GM21447 (cell line): ENCODE measurements around the gene PRKCA.

ENCODE experiments used
- ATAC-seq: cut with Tn5 transposase; IDR thresholded peaks from one replicate; pipeline ENCODE4 v1.9.1; 2021; ENCODE audit not compliant: unreplicated experiment

PRKCA gene

GRCh38 chr17:66671156-66671555 is 368.7 kb downstream of the PRKCA start:
- ATAC-seq = no peak

- no peak for ATAC-seq
These were observed 371.4 kb downstream of the PRKCA start for GRCh38 chr17:66673668-66674276.

- ATAC-seq = no peak
These were observed 373.0 kb downstream of the PRKCA start for GRCh38 chr17:66675273-66675990.

GRCh38 chr17:66675991-66676371 is 373.6 kb downstream of the PRKCA start:
- ATAC-seq = no peak

GRCh38 chr17:66676421-66676820 is 374.0 kb downstream of the PRKCA start:
- no peak for ATAC-seq

GRCh38 chr17:66677201-66677981 is 375.0 kb downstream of the PRKCA start:
- ATAC-seq = no peak

GRCh38 chr17:66678061-66678460 is 375.6 kb downstream of the PRKCA start:
- ATAC-seq = no peak

GRCh38 chr17:66678827-66679226 is 376.4 kb downstream of the PRKCA start:
- ATAC-seq = no peak

- ATAC-seq = no peak
These were observed 377.5 kb downstream of the PRKCA start for GRCh38 chr17:66679631-66680517.

GRCh38 chr17:66682283-66682682 is 379.9 kb downstream of the PRKCA start:
- ATAC-seq = no peak

- no peak for ATAC-seq
These were observed 381.8 kb downstream of the PRKCA start for GRCh38 chr17:66684261-66684660.

GRCh38 chr17:66684731-66685130 is 382.3 kb downstream of the PRKCA start:
- ATAC-seq = no peak

- no peak for ATAC-seq
These were observed 384.2 kb downstream of the PRKCA start for GRCh38 chr17:66686601-66687000.

GRCh38 chr17:66687570-66688284 is 385.3 kb downstream of the PRKCA start:
- ATAC-seq = no peak

- no peak for ATAC-seq
These were observed 386.8 kb downstream of the PRKCA start for GRCh38 chr17:66689221-66689620.

- ATAC-seq = no peak
These were observed 387.8 kb downstream of the PRKCA start for GRCh38 chr17:66690166-66690565.

GRCh38 chr17:66691644-66692420 is 389.4 kb downstream of the PRKCA start:
- no peak for ATAC-seq

- no peak for ATAC-seq
These were observed 389.9 kb downstream of the PRKCA start for GRCh38 chr17:66692421-66692690.

GRCh38 chr17:66695098-66695497 is 392.7 kb downstream of the PRKCA start:
- no peak for ATAC-seq

GRCh38 chr17:66698270-66698669 is 395.9 kb downstream of the PRKCA start:
- no peak for ATAC-seq
